GM12865 (cell line): ENCODE results near the gene DNASE1L2.

ENCODE experiments used
- DNase-seq: peaks from one replicate; pipeline ENCODE4 v3.0.0; 2010; ENCODE audit warnings: low read depth
- H3K4me3 ChIP-seq: 2 replicates; pipeline ENCODE4 v1.5.1; 2011; ENCODE audit warnings: mild to moderate bottlenecking, low read depth, low read length, control low read depth
- TF ChIP-seq, protein P1 (sequence below): IDR thresholded peaks from 2 replicates; pipeline ENCODE4 v1.5.1; 2011; ENCODE audit warnings: low read length, control low read depth, low read depth, inconsistent platforms; ENCODE audit not compliant: insufficient read depth; ENCODE audit errors: missing control alignments

The DNASE1L2 gene

GRCh38 chr16:2243031-2243528, 6.8 kb downstream of the DNASE1L2 start:
- no peak overlapping the region for H3K4me3 ChIP-seq
- TF ChIP-seq, protein P1, sequence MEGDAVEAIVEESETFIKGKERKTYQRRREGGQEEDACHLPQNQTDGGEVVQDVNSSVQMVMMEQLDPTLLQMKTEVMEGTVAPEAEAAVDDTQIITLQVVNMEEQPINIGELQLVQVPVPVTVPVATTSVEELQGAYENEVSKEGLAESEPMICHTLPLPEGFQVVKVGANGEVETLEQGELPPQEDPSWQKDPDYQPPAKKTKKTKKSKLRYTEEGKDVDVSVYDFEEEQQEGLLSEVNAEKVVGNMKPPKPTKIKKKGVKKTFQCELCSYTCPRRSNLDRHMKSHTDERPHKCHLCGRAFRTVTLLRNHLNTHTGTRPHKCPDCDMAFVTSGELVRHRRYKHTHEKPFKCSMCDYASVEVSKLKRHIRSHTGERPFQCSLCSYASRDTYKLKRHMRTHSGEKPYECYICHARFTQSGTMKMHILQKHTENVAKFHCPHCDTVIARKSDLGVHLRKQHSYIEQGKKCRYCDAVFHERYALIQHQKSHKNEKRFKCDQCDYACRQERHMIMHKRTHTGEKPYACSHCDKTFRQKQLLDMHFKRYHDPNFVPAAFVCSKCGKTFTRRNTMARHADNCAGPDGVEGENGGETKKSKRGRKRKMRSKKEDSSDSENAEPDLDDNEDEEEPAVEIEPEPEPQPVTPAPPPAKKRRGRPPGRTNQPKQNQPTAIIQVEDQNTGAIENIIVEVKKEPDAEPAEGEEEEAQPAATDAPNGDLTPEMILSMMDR = no peak
- DNase-seq = no peak

DNA sequence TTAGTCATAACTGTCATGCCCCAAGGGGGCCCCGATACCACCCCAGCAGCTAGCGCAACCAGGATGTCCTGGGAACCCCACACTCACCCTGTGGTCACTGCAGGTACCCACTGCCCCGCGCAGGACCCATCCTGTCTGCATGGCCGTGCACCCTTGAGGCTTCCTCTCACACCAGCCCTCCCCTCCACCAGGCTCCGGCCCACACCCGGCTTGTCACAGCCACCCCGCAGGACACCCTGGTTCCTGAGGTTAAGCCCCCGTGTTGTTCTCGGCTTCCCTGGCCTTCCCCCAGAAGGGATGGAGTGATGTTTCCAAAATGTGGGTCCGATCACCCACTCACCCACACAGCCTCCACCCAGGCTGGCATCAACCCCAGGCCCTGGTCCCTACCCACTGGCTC, 7.5 kb downstream of the DNASE1L2 start:
- TF ChIP-seq, protein P1 = no peak
- no peak for DNase-seq
- H3K4me3 ChIP-seq = no peak overlapping the region

DNA sequence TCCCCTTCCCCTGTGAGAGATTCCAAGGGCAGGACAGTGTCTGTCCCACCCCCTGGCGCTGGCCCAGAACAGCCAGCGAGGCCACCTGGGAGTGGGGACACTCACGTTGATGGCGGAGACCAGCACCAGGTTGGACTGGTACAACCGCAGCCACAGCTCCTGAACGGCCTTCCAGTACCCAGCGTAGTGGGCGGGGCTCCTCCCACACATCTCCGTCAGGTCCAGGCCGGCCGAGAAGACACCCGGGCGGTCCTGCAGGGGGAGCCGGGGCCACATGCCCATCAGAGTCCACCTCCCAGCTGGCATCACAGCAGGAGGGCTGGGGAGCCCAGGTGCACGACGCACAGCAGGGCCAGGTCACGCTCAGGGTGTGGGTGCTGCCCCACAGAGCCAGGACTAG, 8.1 kb downstream of the DNASE1L2 start:
- H3K4me3 ChIP-seq = no peak overlapping the region
- DNase-seq = no peak
- TF ChIP-seq, protein P1 = no peak

GRCh38 chr16:2244926-2245795, 8.9 kb downstream of the DNASE1L2 start:
- DNase-seq = no peak

DNA sequence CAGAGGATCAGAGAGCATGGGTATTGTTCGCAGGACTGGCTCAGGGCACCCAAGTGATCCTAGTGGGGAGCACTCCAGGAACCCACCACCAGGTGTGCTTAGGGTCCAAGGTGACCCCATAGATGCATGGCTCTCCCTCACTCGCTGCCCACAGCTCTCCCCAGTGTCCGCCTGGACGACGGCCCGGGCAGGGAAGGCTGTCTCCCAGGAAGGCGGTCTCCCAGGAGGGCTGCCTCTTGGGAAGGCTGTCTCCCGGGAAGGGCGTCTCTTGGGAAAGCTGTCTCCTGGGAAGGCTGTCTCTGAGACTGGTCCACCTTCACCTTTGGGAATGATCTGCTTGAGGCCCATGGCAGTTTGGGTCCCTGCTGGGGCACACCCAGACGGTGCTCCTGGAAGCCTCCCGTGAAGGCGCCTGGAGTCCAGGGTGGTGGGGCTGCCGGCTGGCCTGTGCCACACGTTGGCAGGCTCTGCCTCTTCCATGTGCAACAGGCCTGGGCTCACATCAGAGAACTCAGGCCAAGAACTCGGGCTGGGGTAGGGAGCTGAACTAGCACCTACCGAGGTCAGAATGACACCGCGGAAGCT, 10.1 kb downstream of the DNASE1L2 start:
- no peak for DNase-seq
- TF ChIP-seq, protein P1 = no peak
- no peak overlapping the region for H3K4me3 ChIP-seq

More at GRCh38 chr16:2244926-2245795, 8.9 kb downstream of the DNASE1L2 start:
- TF ChIP-seq, protein P1 = no peak
- H3K4me3 ChIP-seq = no peak overlapping the region

DNA sequence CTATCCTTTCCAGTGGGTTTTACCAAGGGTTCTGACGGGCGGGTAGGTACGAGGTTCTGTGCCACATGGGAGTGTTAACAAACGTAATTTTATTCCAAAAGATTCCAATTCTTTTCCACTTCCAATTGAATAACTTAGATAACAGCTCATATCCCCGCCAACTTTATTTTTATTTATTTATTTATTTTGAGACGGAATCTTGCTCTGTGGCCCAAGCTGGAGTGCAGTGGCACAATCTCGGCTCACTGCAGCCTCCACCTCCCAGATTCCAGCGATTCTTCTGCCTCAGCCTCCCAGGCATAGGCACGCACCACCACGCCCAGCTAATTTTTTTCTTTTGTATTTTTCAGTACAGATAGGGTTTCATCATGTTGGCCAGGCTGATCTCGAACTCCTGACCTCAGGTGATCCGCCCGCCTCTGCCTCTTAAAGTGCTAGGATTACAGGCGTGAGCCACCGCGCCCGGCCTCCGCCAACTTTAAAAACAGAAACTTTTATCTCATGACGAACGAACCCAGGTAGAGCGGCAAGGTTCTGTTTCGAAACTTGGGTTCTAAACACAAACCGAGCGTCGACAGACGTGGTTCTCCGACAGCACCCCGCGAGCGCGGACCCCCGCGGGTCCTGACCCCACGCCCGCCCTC, 14.5 kb downstream of the DNASE1L2 start:
- TF ChIP-seq, protein P1 = no peak
- DNase-seq = no peak

More for the DNA sequence above, 14.5 kb downstream of the DNASE1L2 start:
- H3K4me3 ChIP-seq = peak overlapping the region; percentile 84
